Anterior cingulate cortex (tissue), 58 donors: Measurements from ENCODE around the gene TTLL3.
"Not testable (repeated sequence)": the region's sequence is repeated elsewhere in the genome, so short reads cannot be mapped to it uniquely, and the experiment has no call there.

Experiments used
- DNase-seq, 58 donors: peaks; one replicate each; lab custom pipeline; 2025; lab: John Stamatoyannopoulos, UW

The TTLL3 gene, protein sequence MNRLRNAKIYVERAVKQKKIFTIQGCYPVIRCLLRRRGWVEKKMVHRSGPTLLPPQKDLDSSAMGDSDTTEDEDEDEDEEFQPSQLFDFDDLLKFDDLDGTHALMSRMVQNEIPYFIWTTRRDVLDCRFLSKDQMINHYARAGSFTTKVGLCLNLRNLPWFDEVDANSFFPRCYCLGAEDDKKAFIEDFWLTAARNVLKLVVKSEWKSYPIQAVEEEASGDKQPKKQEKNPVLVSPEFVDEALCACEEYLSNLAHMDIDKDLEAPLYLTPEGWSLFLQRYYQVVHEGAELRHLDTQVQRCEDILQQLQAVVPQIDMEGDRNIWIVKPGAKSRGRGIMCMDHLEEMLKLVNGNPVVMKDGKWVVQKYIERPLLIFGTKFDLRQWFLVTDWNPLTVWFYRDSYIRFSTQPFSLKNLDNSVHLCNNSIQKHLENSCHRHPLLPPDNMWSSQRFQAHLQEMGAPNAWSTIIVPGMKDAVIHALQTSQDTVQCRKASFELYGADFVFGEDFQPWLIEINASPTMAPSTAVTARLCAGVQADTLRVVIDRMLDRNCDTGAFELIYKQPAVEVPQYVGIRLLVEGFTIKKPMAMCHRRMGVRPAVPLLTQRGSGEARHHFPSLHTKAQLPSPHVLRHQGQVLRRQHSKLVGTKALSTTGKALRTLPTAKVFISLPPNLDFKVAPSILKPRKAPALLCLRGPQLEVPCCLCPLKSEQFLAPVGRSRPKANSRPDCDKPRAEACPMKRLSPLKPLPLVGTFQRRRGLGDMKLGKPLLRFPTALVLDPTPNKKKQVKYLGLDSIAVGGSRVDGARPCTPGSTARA

DNA sequence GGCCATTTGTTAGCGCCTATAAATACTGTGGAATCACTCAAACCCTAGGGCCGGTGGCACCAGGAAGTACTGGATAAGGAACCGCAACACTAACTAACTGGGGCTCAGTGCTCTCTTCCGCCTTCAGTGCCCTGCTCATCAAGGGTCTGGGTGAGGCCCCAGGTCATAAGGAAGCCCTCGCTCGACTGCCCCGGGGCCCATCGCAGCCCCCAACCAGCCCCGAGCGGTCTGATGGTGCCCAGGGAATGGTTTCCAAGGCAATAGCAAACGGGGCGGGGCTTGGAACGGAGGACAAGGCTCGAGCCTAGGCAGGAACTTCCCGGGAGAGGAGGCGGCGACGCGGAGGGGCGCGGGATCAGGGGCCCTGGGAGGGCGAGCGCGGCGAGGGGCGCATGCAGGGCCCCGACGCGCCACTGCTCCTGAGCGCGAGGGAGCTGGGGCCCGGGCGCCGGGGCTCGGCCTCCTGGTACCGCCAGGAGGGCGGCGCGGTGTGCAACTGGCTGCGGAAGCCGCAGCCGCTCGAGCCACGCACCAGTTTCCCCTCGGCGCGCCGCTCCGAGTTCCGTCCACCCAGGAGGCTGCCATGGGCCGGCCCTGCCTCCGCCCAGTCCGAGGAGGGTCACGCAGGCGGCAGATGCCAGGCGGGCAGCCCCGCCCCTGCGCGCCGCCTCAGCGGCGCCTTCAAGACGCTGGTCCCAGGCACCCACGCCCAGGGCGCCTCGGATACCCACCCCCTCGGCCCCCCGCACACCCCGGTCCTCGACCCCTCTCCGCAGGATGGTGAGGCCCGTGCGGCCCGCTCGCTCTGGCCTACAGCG is at the start of gene TTLL3:
TTLL3 (plus strand) TSS at position 648 of the 818 bp plus-strand sequence. CDS start 400 bp downstream, outside the sequence.
- DNase-seq, result peak in 54 of 58 donors; percentile 18 to 74 (median 53)

DNA sequence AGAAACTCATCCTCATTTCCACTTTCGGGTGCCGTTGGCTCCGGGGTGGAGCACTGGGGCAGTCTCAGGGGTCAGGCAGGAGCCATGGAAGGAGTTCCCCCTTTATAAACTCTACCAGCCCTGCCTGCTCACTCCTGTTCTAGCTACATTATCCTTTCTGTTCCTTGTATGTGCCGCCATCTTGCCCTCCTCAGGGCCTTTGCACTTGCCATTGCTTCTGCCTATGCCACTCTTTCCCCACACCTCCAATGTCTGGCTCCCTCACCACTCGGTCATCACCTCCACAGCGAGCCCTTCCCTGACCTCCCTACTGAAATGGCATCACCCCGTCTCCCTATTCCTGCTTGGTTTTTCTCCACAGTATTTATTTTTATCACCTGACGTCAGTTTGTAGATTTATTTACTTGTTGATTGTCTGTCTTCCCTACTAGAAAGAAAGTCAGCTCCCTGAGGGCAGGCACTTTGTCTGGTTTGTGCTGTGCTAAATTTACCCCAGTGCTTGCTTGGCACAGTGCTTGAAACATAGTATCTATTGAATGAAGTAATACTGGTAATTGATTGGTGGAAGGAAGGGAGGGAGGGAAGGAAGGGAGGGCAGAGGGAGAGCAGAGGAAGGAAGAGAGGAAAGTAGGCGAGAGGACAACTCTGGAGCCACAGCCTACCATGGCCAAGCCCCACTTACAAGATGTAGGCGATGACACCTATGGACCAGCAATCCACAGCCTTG is 49.1 kb upstream of the TTLL3 start:
- DNase-seq, result no peak

DNA sequence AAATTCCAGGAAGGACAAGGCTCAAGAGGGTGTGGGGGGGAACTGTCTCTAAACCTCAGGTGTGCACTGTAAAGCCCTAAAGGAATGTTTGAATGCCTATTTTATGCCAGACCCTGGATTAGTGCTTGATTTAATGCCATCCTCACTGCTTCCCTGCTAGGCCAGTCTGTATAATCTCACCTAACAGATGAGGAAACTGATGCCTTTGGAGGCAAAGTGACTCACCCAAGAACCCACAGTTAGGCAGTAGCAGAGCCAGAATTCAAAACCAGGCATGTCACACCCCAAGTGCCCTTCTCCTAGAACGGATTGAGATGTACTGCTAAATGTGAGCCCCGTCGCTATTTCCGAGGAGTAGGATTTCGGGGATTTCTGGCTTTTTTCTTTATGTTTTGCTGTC is 48.1 kb upstream of the TTLL3 start:
- DNase-seq, result no peak

DNA sequence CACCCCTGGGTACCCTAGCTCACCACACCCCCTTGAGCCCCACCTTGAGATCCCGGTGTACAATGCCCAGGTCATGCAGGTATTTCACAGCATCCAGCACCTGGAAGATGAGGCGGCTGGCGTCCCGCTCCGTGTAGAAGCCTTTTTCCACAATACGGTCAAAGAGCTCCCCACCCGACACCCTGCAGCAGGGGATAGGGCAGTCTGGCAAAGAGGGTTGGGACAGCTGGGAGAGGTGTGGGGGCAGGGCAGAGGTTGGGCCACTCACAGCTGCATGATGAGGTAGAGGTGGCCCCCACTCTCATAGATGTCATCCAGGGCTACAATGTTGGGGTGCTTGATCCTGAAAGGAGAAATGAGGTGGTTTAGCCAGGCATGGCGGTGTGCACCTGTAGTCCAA is 47.2 kb upstream of the TTLL3 start:
- no peak for DNase-seq

DNA sequence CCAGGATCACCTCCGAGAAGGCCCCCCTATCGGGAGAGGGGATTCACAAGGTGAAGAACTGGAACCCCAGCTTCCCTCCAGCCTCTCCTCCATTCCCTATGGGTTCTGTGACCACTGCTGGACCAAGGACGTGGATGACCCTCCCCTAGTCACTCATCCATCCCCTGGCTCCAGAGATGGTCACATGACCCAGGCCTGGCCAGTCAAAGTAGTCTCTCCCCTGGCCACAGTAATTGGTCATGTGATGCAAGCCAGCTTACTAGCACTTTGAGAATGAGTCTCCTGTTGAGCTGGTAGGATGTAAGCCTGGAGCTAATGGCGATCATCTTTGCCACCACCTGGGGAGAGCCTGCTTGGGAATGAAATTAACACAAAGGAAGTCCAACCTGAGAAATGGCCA is 44.2 kb upstream of the TTLL3 start:
- peak in 1 of 58 donors; percentile 24 for DNase-seq

DNA sequence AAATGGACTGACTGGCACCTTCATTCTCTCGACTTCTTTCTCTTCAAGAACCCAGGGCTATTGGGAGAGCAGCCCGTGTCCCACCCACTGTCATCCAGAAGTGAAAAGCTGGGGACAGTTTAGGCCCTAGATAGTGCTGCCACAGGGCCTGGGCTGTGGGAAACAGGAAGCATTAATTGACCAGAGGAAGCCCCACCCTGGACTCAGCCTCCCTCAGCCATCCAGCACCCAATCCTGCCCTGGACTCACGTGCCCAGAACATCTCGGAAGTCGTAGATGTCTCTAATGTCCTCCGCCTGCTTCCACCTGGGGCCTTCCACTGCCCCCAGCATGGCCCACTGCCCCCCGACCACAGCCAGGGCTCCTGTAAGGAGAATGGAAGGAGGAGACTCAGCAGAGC is 42.6 kb upstream of the TTLL3 start:
- no peak for DNase-seq

GRCh38 chr3:9768141-9768775 is 41.8 kb upstream of the TTLL3 start:
- peak in 3 of 58 donors; percentile 13 to 29 (median 15) for DNase-seq

DNA sequence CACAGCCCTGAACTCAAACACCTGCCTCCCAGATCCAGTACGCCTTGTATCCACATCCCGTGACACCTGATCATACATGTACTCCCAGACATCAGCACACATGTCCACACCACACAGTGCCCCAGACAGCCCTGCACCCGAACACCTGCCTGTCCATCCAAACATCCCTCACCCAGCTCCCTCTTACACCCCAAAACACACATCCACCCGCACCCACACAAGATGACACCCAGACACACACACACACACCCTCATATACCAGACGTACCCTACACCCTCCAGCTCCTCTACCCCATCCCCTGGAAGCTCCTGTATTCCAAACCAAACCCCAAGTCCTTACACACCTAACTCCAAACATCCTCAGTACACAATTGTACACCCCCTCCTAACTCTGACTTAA is 41.0 kb upstream of the TTLL3 start:
- DNase-seq, result no peak

- DNase-seq, result peak in 55 of 58 donors; percentile 25 to 92 (median 68)
Measured at GRCh38 chr3:9769426-9770275, 40.4 kb upstream of the TTLL3 start, which contains the start of gene CAMK1. TSS of gene CAMK1 (minus strand) at chr3:9769947. CDS start at chr3:9767749, 2,198 bp downstream.

DNA sequence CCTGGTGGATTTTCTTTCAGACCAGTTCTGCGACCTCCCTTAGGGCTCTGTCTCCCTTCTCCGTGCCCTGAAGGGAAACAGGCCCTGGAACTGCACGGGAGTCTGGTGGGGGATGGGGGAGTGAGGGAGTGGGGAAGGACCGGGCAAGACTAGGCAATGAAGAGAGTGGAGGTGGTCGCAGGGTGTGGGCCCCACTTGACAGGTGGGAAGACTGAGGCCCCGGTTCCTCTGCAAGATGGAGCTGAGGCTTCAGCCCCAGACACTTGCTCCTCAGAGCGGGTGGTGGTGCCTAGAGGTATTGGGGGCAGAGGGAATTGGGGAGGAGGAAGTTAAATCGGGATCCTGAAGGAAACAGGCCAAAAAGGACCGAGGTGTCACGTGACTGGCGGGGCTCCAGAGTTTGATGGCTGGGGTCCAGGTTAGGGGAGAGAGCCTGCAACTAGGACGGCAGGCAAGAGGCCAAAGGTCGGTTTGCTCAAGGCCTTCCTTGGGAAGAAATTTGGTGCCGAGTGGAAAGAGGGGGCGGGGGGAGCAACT is 39.7 kb upstream of the TTLL3 start:
- peak in 52 of 58 donors; percentile 15 to 85 (median 62) for DNase-seq

DNA sequence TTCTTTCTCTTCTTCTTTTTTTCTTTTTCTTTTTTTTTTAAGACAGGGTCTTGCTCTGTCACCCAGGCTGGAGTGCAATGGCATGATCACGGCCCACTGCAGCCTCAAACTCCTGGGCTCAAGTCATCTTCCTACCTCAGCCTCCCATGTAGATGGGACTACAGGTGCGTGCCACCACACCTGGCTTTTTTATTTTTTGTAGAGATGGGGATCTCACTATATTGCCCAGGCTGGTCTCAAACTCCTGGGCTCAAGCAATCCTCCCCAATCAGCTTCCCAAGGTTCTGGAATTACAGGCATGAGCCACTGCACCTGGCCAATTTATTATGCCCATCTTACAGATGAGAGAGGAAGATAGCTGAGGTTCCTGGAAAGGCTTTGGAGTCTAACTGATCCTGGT is 39.1 kb upstream of the TTLL3 start:
- DNase-seq, result not testable (repeated sequence)

GRCh38 chr3:9776896-9777693 is 33.0 kb upstream of the TTLL3 start:
- DNase-seq, result peak in 5 of 58 donors; percentile 10 to 47 (median 31)

- DNase-seq, result peak in 6 of 58 donors; percentile 22 to 54 (median 31)
Measured at GRCh38 chr3:9777694-9778021, 32.4 kb upstream of the TTLL3 start.

- DNase-seq, result peak in 21 of 58 donors; percentile 6 to 74 (median 46)
Measured at GRCh38 chr3:9778143-9779074, 31.7 kb upstream of the TTLL3 start.

DNA sequence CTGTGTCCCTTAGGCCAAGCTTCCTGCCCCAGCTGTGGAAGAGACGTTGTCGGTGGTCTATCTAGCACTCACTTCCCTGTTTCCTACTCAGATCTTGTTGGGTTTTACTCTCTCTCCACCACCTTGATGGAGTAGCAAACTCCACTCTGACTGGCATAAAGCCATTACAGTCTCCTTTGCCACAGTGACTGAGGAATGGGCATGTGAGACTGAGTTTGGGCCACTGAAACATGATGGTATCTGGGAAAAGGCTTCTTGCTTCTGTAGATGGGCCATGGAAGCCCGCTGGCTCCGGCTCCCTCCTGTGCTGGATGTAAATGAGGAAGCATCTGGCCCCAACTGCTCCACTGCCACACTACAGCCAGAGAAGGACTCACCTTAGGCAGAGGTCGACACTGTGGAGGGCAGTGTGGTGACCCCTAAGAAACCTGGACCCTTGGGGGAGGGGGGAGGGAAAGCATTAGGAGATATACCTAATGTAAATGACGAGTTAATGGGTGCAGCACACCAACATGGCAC is 30.9 kb upstream of the TTLL3 start:
- DNase-seq, result no peak
